NCI-H2227 treated with DMSO at 0.1 percent for 48 hours (cell line): ENCODE data around the gene PHAX.
"Not testable (repeated sequence)": the region's sequence is repeated elsewhere in the genome, so short reads cannot be mapped to it uniquely, and the experiment has no call there.

ENCODE experiments used
- DNase-seq: peaks from one replicate; lab custom pipeline; 2025; lab: John Stamatoyannopoulos, UW

PHAX gene

GRCh38 chr5:126605525-126605924 lies 4.8 kb downstream of the PHAX start:
- DNase-seq: no peak

GRCh38 chr5:126610160-126610559 lies 9.4 kb downstream of the PHAX start:
- DNase-seq: no peak

- no peak for DNase-seq
Measured at GRCh38 chr5:126610616-126611015, 9.9 kb downstream of the PHAX start.

- DNase-seq: no peak
Measured at GRCh38 chr5:126613941-126614592, 13.3 kb downstream of the PHAX start.

GRCh38 chr5:126615286-126615685 lies 14.5 kb downstream of the PHAX start:
- no peak for DNase-seq

- DNase-seq: not testable (repeated sequence)
Measured at GRCh38 chr5:126617603-126618002, 16.9 kb downstream of the PHAX start.

GRCh38 chr5:126619781-126620180 lies 19.0 kb downstream of the PHAX start:
- no peak for DNase-seq

GRCh38 chr5:126624534-126624933 lies 23.8 kb downstream of the PHAX start:
- DNase-seq: no peak

- DNase-seq: no peak
Measured at GRCh38 chr5:126628102-126628501, 27.4 kb downstream of the PHAX start.

GRCh38 chr5:126631920-126632319 lies 31.2 kb downstream of the PHAX start:
- DNase-seq: no peak

GRCh38 chr5:126633552-126633951 lies 32.8 kb downstream of the PHAX start:
- DNase-seq: no peak

GRCh38 chr5:126635585-126635984 lies 34.8 kb downstream of the PHAX start:
- DNase-seq: no peak

- DNase-seq: no peak
Measured at GRCh38 chr5:126636956-126637355, 36.2 kb downstream of the PHAX start.

- no peak for DNase-seq
Measured at GRCh38 chr5:126640866-126641265, 40.1 kb downstream of the PHAX start.

GRCh38 chr5:126641387-126641786 lies 40.6 kb downstream of the PHAX start:
- DNase-seq: no peak

- DNase-seq: no peak
Measured at GRCh38 chr5:126645132-126645531, 44.4 kb downstream of the PHAX start.

- DNase-seq: no peak
Measured at GRCh38 chr5:126647071-126647470, 46.3 kb downstream of the PHAX start.

- no peak for DNase-seq
Measured at GRCh38 chr5:126648471-126648870, 47.7 kb downstream of the PHAX start.

- DNase-seq: not testable (repeated sequence)
Measured at GRCh38 chr5:126649057-126649456, 48.3 kb downstream of the PHAX start.

GRCh38 chr5:126649709-126650108 lies 49.0 kb downstream of the PHAX start:
- not testable (repeated sequence) for DNase-seq

GRCh38 chr5:126650463-126650862 lies 49.7 kb downstream of the PHAX start:
- no peak for DNase-seq

GRCh38 chr5:126651013-126651577 lies 50.3 kb downstream of the PHAX start:
- no peak for DNase-seq

- DNase-seq: peak; percentile 40
Measured at GRCh38 chr5:126656401-126657007, 55.8 kb downstream of the PHAX start.

- DNase-seq: no peak
Measured at GRCh38 chr5:126658561-126658960, 57.8 kb downstream of the PHAX start.
